Femur (tissue), 1 donor: Measurements from ENCODE around the gene DHRS12.

Experiments used
- DNase-seq: peaks from one replicate; pipeline ENCODE4 v3.0.0-alpha.2; 2017

The DHRS12 gene, protein sequence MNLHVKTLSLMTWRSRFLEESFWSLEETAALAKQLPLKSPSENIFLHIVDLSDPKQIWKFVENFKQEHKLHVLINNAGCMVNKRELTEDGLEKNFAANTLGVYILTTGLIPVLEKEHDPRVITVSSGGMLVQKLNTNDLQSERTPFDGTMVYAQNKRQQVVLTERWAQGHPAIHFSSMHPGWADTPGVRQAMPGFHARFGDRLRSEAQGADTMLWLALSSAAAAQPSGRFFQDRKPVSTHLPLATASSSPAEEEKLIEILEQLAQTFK

DNA sequence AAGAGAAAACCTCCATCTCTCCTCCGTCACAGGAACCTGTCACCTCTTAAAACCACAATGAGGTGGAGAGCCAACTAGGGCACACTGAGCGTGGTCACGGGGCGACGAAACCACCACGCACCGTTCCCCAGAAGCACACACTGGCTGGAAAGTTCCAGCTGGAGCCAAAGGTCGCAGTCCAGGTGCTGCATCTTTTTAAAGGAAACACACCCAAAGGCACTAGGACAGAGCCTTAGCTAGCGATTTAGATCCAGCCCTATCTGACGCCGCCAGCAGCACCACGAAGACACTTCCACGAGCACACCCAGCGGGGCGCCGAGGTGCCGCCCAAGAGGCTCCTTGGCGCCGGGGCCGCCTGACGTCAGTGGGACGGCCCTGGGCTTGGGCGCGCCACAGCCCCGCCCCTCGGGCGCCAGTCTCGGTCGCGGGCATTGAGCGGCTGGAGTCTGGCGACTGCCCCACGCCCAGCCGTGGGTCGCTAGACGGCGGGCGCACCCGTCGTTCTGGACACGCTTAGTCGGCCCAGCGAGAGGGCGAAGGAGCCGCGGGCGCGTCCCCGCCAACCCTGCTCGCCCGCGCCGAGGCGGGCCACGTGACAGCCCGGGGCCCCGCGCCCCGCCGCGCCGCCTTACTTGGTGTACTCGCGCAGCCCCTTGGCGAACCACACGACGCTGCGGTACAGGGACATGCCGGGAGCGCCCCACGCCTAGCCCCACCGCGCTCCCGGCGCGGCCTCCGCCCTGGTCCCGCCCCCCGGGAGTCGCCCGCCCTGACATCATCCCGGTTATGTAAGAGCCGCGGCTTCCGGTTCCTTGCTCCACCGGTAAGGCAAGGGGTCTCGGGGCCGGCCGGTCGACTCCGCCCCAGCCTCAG is at the start of gene DHRS12:
DHRS12 (minus strand) TSS at position 742 of the 873 bp plus-strand sequence. CDS start 4,504 bp downstream, outside the sequence.
- DNase-seq: peak; percentile 94

DNA sequence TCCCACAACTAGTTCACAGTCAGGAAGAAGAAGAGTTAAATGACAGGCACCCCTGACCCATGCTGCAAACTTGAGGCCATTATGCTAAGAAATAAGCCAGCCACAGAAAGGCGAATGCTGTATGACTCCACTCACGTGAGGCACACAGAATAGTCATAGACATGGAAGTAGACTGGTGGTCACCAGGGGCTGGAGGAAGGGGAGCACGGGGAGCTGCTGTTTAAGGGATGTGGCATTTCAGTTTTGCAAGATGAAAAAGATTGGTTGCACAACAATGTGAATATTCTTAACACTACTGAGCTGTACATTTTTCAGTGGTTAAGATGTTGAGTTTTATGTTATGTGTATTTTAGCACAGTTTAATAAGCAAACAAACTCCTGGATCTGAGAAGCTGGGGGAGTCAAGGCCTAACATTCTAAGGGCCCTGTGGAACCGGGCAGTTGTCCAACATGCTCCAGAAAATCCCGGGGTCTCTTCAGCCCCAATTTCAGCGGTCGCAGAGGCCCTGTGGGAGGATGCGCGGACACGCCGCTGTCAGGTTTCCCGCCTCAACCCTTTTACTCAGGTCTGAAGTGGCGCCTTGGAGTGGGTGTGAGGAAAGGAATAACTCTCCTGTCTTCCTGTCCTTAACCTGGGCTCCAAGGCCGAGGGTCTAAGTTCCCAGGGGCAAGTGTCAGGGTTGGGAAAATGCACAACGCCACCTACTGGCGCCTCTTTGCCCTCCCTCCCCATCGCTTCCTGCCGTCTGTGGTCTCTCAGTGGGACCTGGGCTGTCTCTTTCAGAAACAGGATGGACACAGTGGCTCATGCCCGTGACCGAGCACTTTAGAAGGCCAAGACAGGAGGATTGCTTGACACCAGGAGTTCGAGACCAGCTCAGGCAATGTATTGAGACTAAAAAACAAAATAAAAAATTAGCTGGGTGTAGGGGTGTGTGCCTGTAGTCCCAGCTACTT is 45.5 kb upstream of the DHRS12 start:
- DNase-seq: no peak

DNA sequence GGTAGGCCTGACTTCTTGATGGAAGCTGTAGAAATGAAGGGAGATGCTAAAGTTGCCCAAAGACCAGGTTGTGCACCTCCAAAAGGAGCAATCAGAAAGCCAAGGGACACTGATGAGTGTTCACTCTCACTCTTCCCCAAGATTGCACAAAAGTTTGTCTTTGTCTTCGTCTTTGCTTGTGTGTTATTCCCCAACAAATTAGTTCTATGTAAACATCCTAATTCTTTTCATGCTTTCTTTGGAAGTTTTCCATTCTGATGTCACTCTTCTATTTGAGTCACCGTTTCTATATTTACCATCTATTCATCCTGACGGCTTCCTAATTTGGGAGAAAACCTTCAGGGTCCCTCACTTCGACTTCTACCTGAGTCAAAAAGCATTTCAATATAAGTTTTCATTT is 44.7 kb upstream of the DHRS12 start:
- DNase-seq: no peak

DNA sequence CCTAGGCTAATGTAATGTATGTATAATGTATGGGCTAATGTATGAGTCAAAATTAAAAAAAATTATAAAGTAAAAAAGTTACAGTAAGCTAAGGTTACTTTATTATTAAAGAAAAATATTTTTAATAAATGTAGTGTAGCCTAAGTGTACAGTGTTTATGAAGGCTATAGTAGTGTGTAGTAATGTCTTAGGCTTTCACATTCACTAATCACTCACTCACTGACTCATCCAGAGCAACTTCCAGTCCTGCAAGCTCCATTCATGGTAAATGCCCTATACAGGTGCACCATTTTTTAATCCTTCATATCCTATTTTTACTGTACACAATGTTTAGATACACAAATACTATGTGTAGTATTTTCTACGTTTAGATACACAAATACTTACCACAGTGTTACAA is 42.8 kb upstream of the DHRS12 start:
- no peak for DNase-seq

GRCh38 chr13:51845574-51846318 is 41.8 kb upstream of the DHRS12 start:
- no peak for DNase-seq

DNA sequence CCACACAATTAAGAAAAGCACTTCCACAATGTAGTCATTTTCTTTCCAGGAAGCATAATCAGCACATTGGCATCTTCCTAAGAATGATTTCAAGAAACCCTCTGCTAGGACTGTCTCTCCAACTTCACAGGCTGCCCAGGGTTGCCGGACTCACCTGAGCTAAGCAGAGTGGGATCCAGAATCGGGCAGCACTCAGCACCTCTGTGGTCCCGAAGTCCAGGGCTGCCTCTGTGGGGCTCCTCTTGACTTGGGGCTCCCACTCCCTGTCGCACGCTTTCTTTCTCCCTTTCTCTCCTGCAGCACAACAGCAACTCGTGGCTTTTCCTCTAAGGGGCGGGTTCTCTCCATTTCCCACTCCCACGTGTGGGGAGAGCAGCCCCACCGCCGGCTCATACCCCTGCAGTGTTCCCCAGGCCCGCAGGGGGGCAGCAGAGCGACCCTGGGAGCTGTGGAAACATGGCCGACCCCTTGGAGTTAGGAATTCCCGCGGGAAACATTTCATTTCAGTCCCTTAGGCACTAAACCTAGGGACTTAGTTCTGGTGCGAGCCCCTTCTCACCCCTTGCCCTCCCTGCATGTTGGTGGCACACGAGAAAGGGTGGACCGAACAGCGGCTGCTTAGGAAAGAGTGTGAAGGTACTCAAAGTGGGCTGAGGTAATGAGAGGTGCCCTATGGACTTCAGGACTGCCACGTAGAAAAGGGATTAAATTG is 41.1 kb upstream of the DHRS12 start, which contains the start of gene TMEM272:
TMEM272 (minus strand) TSS at position 316 of the 712 bp plus-strand sequence. CDS start 6,647 bp downstream, outside the sequence.
- peak; percentile 36 for DNase-seq

DNA sequence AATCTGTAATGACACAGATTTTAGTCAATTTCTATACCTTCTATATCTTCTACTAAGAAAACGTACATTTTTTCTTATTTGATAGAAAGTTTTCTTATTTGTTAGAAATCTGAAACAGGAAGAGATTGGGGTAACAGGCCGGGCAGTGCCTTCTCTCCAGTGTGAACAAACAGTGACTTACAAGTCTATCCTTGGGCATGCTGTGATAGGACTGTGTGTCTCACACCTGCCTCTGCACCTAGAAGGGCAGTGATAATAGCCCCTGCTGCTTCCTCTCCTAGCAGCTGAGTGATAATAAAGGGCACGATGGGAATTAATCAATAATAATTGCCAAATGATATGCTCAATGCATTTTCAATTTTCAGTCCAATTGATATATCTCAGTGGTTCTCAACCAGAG is 39.6 kb upstream of the DHRS12 start:
- DNase-seq: no peak

GRCh38 chr13:51841732-51842131 is 37.8 kb upstream of the DHRS12 start:
- DNase-seq: no peak

GRCh38 chr13:51840917-51841316 is 37.0 kb upstream of the DHRS12 start:
- DNase-seq: no peak

GRCh38 chr13:51839711-51840540 is 36.0 kb upstream of the DHRS12 start:
- no peak for DNase-seq

GRCh38 chr13:51838240-51838846 is 34.4 kb upstream of the DHRS12 start:
- no peak for DNase-seq

- no peak for DNase-seq
These were observed 33.1 kb upstream of the DHRS12 start for GRCh38 chr13:51837016-51837415.

DNA sequence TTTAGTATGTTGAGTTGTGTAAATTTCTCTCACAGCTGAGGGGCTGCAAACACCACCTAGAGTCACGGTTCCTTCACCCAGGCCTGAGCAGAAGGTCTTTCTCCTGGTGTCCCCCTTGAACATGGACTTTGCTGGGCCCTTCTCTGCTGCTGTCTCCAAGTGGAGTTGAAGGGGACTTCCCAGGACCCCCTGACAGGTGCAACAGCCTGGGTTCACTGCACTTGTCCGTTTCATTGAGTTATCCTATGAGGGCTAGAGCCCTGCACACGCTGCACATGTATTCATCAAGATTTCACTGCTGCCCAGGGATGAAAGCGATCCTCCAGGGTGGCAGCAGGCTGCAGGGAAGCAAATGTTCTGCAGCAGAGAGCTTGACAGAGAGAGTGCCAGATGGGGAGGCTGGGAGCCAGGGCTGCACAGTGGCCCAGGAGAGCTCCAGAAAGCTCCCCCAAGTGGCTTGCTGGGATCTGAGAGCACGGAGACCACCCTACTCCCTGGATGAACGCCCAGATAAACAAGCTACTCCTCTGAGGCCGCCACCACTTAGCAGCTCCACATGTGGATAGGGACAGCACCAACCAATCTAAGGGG is 30.7 kb upstream of the DHRS12 start:
- no peak for DNase-seq

DNA sequence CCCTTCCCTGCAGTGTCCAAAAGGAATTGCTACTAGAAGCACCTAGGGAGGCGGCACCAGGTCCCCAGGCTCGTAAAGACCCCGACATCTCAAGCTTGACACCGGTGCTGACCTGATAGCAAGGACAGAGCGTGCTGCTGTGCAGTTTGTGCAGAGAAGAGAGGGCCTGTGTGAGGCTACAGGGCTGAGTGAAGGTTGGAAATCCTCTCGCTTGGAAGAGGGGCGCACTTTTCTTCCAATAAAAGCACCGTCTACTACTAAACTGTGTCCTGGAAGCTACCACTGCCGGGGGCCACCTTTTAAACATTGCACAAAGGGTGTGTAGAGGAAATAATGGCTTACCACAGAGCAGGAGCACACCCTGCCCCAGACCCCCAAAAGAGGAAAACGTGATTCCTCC is 30.0 kb upstream of the DHRS12 start:
- DNase-seq: no peak

DNA sequence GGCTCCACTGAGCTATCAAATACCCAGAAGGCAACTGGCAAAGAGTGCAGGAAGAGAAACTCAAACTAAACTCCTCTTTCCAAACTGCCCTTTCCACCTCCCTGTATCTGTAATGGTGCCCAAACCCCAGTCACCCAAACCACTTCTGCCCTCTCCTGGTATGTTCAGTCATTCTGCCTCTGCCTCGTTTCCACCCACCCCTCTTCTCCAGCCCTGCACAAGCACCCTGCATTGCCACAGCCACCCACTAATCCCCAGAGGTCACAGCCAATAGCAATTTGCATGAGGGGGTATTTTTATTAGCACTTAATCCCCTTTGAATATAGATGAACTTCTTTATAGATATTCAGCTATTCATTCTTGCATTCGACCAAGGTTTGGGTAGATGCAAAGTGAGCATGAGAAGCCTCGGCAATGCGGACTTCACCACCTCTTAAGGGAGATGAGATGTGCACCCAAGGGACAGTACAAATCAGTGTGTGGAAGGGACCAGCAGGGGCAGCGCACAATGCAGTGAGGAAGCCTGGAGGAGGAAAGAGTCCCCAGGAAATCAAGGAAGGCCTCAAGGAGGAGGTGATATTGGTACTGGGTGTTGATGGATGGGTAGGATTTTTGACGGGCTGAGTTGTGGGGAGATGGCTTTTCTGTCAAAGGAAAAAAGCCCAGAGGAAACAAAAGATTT is 28.6 kb upstream of the DHRS12 start:
- no peak for DNase-seq

- DNase-seq: no peak
These were observed 27.6 kb upstream of the DHRS12 start for GRCh38 chr13:51831519-51831918.

DNA sequence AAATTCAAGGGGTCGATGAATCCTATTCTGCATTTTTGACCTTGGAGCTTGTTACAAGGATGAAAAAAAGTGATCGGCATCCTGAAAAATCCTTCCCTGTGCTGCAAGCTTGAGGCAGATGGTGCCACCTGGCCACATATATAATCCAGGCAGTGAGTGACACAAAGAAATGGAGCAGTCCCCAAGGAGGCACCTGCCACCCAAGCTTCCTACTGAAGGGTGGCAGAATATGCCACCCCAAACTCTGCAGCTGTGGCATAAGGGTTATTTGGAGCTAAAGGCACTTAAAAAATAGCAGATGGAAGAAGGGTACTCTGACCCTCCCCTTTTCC is 25.6 kb upstream of the DHRS12 start:
- no peak for DNase-seq

DNA sequence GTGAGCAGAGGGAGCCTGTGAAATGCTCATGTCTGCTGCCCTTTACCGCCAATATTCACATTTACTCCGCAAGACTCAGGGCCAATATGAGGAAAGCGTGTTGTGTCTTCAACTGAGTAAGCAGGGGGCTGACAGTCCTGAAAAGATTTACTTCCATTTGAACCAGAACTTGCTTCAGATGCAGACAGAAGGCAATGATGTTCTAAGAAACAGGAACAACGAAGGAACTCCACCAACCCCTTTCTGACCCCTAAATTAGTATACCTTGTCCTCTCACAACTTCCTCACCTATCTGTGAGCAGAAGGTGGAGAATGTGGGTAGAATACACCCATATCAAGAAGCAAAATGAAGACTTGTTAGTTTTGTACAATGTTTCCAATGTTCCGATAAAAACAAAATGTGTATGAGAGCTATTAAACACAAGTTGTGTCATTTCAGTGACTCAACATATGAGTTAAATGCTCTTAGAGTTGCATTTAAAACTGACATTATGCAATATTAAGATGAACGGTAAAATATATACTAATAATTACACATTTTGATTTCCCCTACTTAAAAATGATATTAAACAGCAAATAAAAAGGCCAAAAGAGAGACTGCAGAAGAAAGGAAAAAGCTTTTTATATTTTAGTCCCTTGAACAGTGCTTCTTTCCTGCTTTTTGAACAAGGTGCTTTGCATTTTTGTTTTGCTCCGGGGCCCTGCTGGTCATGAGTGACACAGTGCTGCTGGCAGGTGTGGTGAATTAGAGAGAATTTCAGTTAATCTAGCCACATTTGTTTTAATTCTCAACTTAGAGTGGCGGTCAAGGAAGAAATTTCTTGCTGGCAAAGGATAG is 25.0 kb upstream of the DHRS12 start:
- DNase-seq: no peak
